H1 (cell line): ENCODE data around the gene LHX2. TPM values are rescaled to one million over a fixed set of nuclear protein-coding genes. Genes with fewer than 3 reads are reported as not detected.

Source experiments
- CTCF ChIA-PET: fragments of 300-600 bp; sonication (Branson Sonifier 250); formaldehyde crosslinking; loops from one replicate; lab custom pipeline; 2021; ENCODE audit not compliant: partially characterized antibody; lab: Charles Lee
- POLR2A ChIA-PET: fragments of 300-600 bp; sonication (Branson Sonifier 250); formaldehyde crosslinking; loops from one replicate; lab custom pipeline; 2021; ENCODE audit warnings: inconsistent platforms; ENCODE audit not compliant: partially characterized antibody; lab: Charles Lee
- DNase-seq, 2 experiments: peaks; one replicate each; pipeline versions ENCODE4 v3.0.0 to v3.0.0-alpha.2; 2010 to 2022; ENCODE audit warnings: low spot score in 2 of 2, low read depth in 1 of 2, mixed read lengths in 1 of 2
- FAIRE-seq: peaks from 2 replicates; lab custom pipeline; 2011; peaks lifted over from hg19 to GRCh38; lab: Jason Lieb, UNC
- H2AFZ ChIP-seq: 2 replicates; pipeline ENCODE4 v1.8.1; 2012; ENCODE audit warnings: low read length, inconsistent platforms
- H2AK5ac ChIP-seq: 2 replicates; pipeline ENCODE4 v1.6.1; 2013; ENCODE audit warnings: low read depth, low read length
- H2BK120ac ChIP-seq: replicated peaks from 2 replicates; pipeline ENCODE3; 2013; ENCODE audit warnings: low read depth, low read length, inconsistent platforms
- H2BK12ac ChIP-seq: 2 replicates; pipeline ENCODE4 v1.6.1; 2013; ENCODE audit warnings: low read depth, low read length
- H2BK15ac ChIP-seq: 2 replicates; pipeline ENCODE4 v1.6.1; 2013; ENCODE audit warnings: low read length
- H2BK20ac ChIP-seq: 2 replicates; pipeline ENCODE4 v1.6.1; 2013; ENCODE audit warnings: low read length
- H2BK5ac ChIP-seq: 2 replicates; pipeline ENCODE4 v1.6.1; 2013; ENCODE audit warnings: low read depth, low read length
- H3K14ac ChIP-seq: 2 replicates; pipeline ENCODE4 v1.6.1; 2013; ENCODE audit warnings: inconsistent platforms; ENCODE audit not compliant: insufficient read length
- H3K18ac ChIP-seq: 2 replicates; pipeline ENCODE4 v1.6.1; 2013; ENCODE audit warnings: low read length; ENCODE audit errors: extremely low read depth
- H3K23ac ChIP-seq: 2 replicates; pipeline ENCODE4 v1.6.1; 2013; ENCODE audit warnings: inconsistent platforms; ENCODE audit not compliant: insufficient read length
- H3K23me2 ChIP-seq: 2 replicates; pipeline ENCODE4 v1.6.1; 2013; ENCODE audit warnings: low read depth, low read length
- H3K27ac ChIP-seq: 2 replicates; pipeline ENCODE4 v1.6.1; 2011; ENCODE audit warnings: low read depth, low read length, inconsistent platforms
- H3K27me3 ChIP-seq, 4 experiments: replicated peaks in 1 of 4; 1 replicate in 1 of 4; 2 replicates in 3 of 4; pipeline versions ENCODE4 v1.6.1 to v1.8.1; 2011 to 2013; ENCODE audit warnings: low read length in 3 of 4, mild to moderate bottlenecking in 3 of 4, inconsistent platforms in 2 of 4, mixed read lengths in 2 of 4, moderate library complexity in 1 of 4; ENCODE audit not compliant: control insufficient read depth in 3 of 4, insufficient read depth in 3 of 4; ENCODE audit errors: extremely low read depth in 1 of 4
- H3K36me3 ChIP-seq, 4 experiments: 2 replicates each; pipeline versions ENCODE4 v1.6.1 to v1.8.1; 2011 to 2013; ENCODE audit warnings: mild to moderate bottlenecking in 4 of 4, low read length in 3 of 4, moderate library complexity in 2 of 4, control low read depth in 1 of 4, inconsistent platforms in 1 of 4; ENCODE audit not compliant: insufficient read depth in 4 of 4, control insufficient read depth in 2 of 4
- H3K4ac ChIP-seq: replicated peaks from 2 replicates; pipeline ENCODE3; 2013; ENCODE audit warnings: low read length, low read depth, mixed read lengths, inconsistent platforms; ENCODE audit not compliant: insufficient read length
- H3K4me1 ChIP-seq, 4 experiments: replicated peaks in 1 of 4; 1 replicate in 1 of 4; 2 replicates in 3 of 4; pipeline versions ENCODE4 v1.6.1 to v1.8.1; 2011 to 2013; ENCODE audit warnings: low read length in 3 of 4, inconsistent platforms in 2 of 4, mixed read lengths in 1 of 4; ENCODE audit not compliant: insufficient read depth in 4 of 4, control insufficient read depth in 3 of 4
- H3K4me2 ChIP-seq, 2 experiments: 2 replicates each; pipeline versions ENCODE4 v1.6.1 to v1.8.1; 2011 to 2013; ENCODE audit warnings: low read depth in 2 of 2, low read length in 2 of 2, control low read depth in 1 of 2, inconsistent platforms in 1 of 2, mild to moderate bottlenecking in 1 of 2; ENCODE audit not compliant: insufficient read depth in 1 of 2
- H3K4me3 ChIP-seq, 4 experiments: fragments of 200-600, 300-600 bp in 1 of 4; sonication (generic), shearing (Covaris generic), sonication (Bioruptor Twin) in 1 of 4; 2 replicates each; pipeline versions ENCODE4 v1.5.1 to v1.8.1; 2011 to 2016; ENCODE audit warnings: low read length in 4 of 4, low read depth in 3 of 4, control low read depth in 2 of 4, inconsistent platforms in 2 of 4, mild to moderate bottlenecking in 2 of 4, mixed read lengths in 1 of 4, moderate library complexity in 1 of 4; ENCODE audit not compliant: insufficient read depth in 2 of 4; ENCODE audit errors: extremely low read depth in 1 of 4
- H3K56ac ChIP-seq: replicated peaks from 2 replicates; pipeline ENCODE3; 2013; ENCODE audit warnings: low read depth, mild to moderate bottlenecking, mixed read lengths, low read length, inconsistent platforms; ENCODE audit not compliant: insufficient read length
- H3K79me1 ChIP-seq: 2 replicates; pipeline ENCODE4 v1.6.1; 2013; ENCODE audit warnings: low read depth, low read length, control low read depth
- H3K79me2 ChIP-seq, 2 experiments: 2 replicates each; pipeline versions ENCODE4 v1.6.1 to v1.8.1; 2012 to 2013; ENCODE audit warnings: low read length in 2 of 2, mild to moderate bottlenecking in 2 of 2, inconsistent platforms in 1 of 2; ENCODE audit not compliant: insufficient read depth in 2 of 2, control insufficient read depth in 1 of 2
- H3K9ac ChIP-seq, 4 experiments: replicated peaks in 1 of 4; 1 replicate in 1 of 4; 2 replicates in 3 of 4; pipeline versions ENCODE4 v1.6.1 to v1.8.1; 2011 to 2013; ENCODE audit warnings: low read depth in 3 of 4, low read length in 3 of 4, control low read depth in 2 of 4, mild to moderate bottlenecking in 2 of 4, moderate library complexity in 2 of 4, inconsistent platforms in 1 of 4; ENCODE audit errors: extremely low read depth in 1 of 4
- H3K9me3 ChIP-seq, 2 experiments: 2 replicates each; pipeline versions ENCODE4 v1.6.1 to v1.8.1; 2012 to 2013; ENCODE audit warnings: mild to moderate bottlenecking in 2 of 2, moderate library complexity in 2 of 2, control low read depth in 1 of 2, inconsistent platforms in 1 of 2, low read depth in 1 of 2, low read length in 1 of 2, mixed read lengths in 1 of 2; ENCODE audit not compliant: insufficient read depth in 2 of 2
- H4K20me1 ChIP-seq, 2 experiments: replicated peaks in 1 of 2; 2 replicates each; pipeline versions ENCODE3 to v1.8.1; 2011 to 2013; ENCODE audit warnings: inconsistent platforms in 2 of 2, low read length in 2 of 2, mild to moderate bottlenecking in 1 of 2; ENCODE audit not compliant: insufficient read depth in 2 of 2, control insufficient read depth in 1 of 2
- H4K5ac ChIP-seq: 2 replicates; pipeline ENCODE4 v1.6.1; 2013; ENCODE audit warnings: low read length, low read depth, mixed read lengths, inconsistent platforms; ENCODE audit not compliant: insufficient read length
- H4K8ac ChIP-seq: 2 replicates; pipeline ENCODE4 v1.8.0; 2013; ENCODE audit warnings: mild to moderate bottlenecking, moderate library complexity, low read length, inconsistent platforms; ENCODE audit not compliant: insufficient read depth; ENCODE audit errors: extremely low read depth
- H4K91ac ChIP-seq: replicated peaks from 2 replicates; pipeline ENCODE3; 2013; ENCODE audit warnings: low read length, mixed read lengths, inconsistent platforms; ENCODE audit not compliant: insufficient read length
- ASH2L ChIP-seq: fragments of 200-600, 300-600 bp; sonication (generic); IDR thresholded peaks from one replicate; pipeline ENCODE4 v1.7.1; 2017; ENCODE audit warnings: low read length
- CBX8 ChIP-seq: fragments of 300-800, 300-1000 bp; sonication (generic); IDR thresholded peaks from 2 replicates; pipeline ENCODE4 v1.7.1; 2016; ENCODE audit warnings: low read depth, low read length, borderline replicate concordance
- CEBPB ChIP-seq: IDR thresholded peaks from 2 replicates; pipeline ENCODE4 v1.6.1; 2012; ENCODE audit warnings: low read depth, low read length
- CTCF ChIP-seq, 3 experiments: IDR thresholded peaks; 1 replicate in 2 of 3; 2 replicates in 1 of 3; pipeline versions ENCODE4 v1.5.1 to v1.6.1; 2011; ENCODE audit warnings: low read length in 3 of 3, mild to moderate bottlenecking in 3 of 3, inconsistent platforms in 2 of 3, low read depth in 1 of 3, moderate library complexity in 1 of 3; ENCODE audit not compliant: insufficient read depth in 1 of 3; ENCODE audit errors: control extremely low read depth in 1 of 3
- RNF2 ChIP-seq: fragments of 200-900, 300-1000 bp; sonication (generic); IDR thresholded peaks from 2 replicates; pipeline ENCODE4 v1.7.1; 2016; ENCODE audit warnings: borderline replicate concordance, low read depth, mild to moderate bottlenecking, antibody characterized with exemption, low read length; ENCODE audit not compliant: poor library complexity, severe bottlenecking; ENCODE audit errors: missing control alignments
- SAP30 ChIP-seq: fragments of 300-600 bp; sonication (generic); IDR thresholded peaks from 2 replicates; pipeline ENCODE4 v1.7.1; 2012; ENCODE audit warnings: low read length, moderate library complexity, mild to moderate bottlenecking, inconsistent platforms; ENCODE audit not compliant: insufficient read depth, insufficient replicate concordance
- SP1 ChIP-seq: IDR thresholded peaks from 2 replicates; pipeline ENCODE4 v1.6.1; 2011; ENCODE audit warnings: low read depth, low read length
- WGBS, 2 experiments: shearing (Covaris generic) in 1 of 2; methylation state at CpG; one replicate each; pipeline versions ENCODE4 v1.1.6 to v1.1.7; 2013 to 2015; ENCODE audit warnings: low lambda C conversion rate in 2 of 2, mixed read lengths in 2 of 2, inconsistent platforms in 1 of 2, low coverage in 1 of 2, missing lambda C conversion rate in 1 of 2; ENCODE audit not compliant: insufficient replicate concordance in 2 of 2, insufficient coverage in 1 of 2, insufficient read length in 1 of 2; ENCODE audit errors: extremely low coverage in 1 of 2, missing lambda C conversion rate in 1 of 2; 5-methylcytosine and 5-hydroxymethylcytosine counted together
- polyA plus RNA-seq, 7 experiments: library from polyadenylated mRNA; depleted of rRNA in 3 of 7; stranded (reverse) in 5 of 7; unstranded in 2 of 7; fragments of >200 nt in 5 of 7; fragments of 200-250 nt in 2 of 7; gene quantifications; 1 replicate in 5 of 7; 2 replicates in 1 of 7; 4 replicates in 1 of 7; pipeline versions ENCODE4 v1.2.1 to v1.2.3, GENCODE V29; 2011 to 2013; ENCODE audit warnings: missing spikeins in 2 of 7, mixed read lengths in 2 of 7
- total RNA-seq: library from RNA; stranded (reverse); fragmentation: NEBNext Ultra II Directional; extraction: Animal tissue kit (Norgen Biotek cat#: 25700); gene quantifications from 2 replicates; pipeline ENCODE4 v1.2.1, GENCODE V29; 2021

Gene LHX2
- total and polyA plus RNA-seq, 2 of the 8 experiments (the other 6 are each of a cell fraction or from before 2014, with no cell fraction given): 0.11 to 0.86 TPM

GRCh38 chr9:124018730-124019697 is 7.4 kb downstream of the LHX2 start:
- Histone ChIP-seq H4K20me1 (peaks cover 14 to 26% of the 10 kb centered on the region in 2 experiments), H4K5ac (no peak overlapping the region), H3K56ac (no peak overlapping the region), H3K4me2 (peak overlapping the region; percentile 81 to 82), H3K27ac (no peak overlapping the region), H4K91ac (no peak overlapping the region), H3K18ac (peak overlapping the region; percentile 48), H2BK5ac (no peak overlapping the region), H3K4ac (no peak overlapping the region), H3K23me2 (peaks cover 9% of the 10 kb centered on the region; the same call in 1 of the 2 replicates), H2AFZ (no peak overlapping the region), H3K9me3 (no peaks in the 10 kb centered on the region), H3K9ac (no peak overlapping the region), H3K14ac (no peak overlapping the region), H3K79me1 (no peaks in the 10 kb centered on the region), H2BK20ac (no peak overlapping the region), H2BK120ac (no peak overlapping the region), H4K8ac (no peak overlapping the region), H2BK12ac (no peak overlapping the region), H3K79me2 (no peaks in the 10 kb centered on the region), H2AK5ac (no peak overlapping the region), H3K4me1 (peaks cover 10 to 41% (median 23%) of the 10 kb centered on the region in 4 experiments), H3K4me3 (peak overlapping the region; percentile 39 to 57 (median 48); a peak in 7 of 8 replicates), H3K23ac (no peak overlapping the region), H3K36me3 (no peaks in the 10 kb centered on the region; a peak in 1 of 8 replicates), H2BK15ac (no peak overlapping the region), H3K27me3 (peaks cover 67 to 97% (median 86%) of the 10 kb centered on the region in 4 experiments)
- 1% methylated on average over 21 of the region's 21 CpGs; no CpG with 5 or more reads in 1 of the 2 experiments for WGBS, 2 experiments
- ChIA-PET POLR2A (interaction anchor here (0.6 to 3.1 kb wide), 5 partner anchors 9 to 851 kb away, joined by 3 to 11 read pairs (median 5); no protein-coding TSS in a partner anchor), CTCF (interaction anchor here (0.5 to 3.0 kb wide), 15 partner anchors 8 to 620 kb away, joined by 3 to 31 read pairs (median 4); partner anchors contain the start of gene LHX2)
- DNase-seq (peak in 1 of 2 experiments; percentile 85), FAIRE-seq (no peak)
- TF ChIP-seq RNF2 (peak; percentile 80), SAP30 (no peak), CBX8 (no peak), CTCF (IDR thresholded peaks at IDR 0.05; ENCODE audit: control extremely low read depth in 1 of 3, insufficient read depth in 1 of 3, low read depth in 1 of 3, low read length in 3 of 3) (no peak), ASH2L (peak; percentile 79), CEBPB (no peak), SP1 (no peak)
